H1 (cell line): Measurements from ENCODE around the gene SLC9A7. TPM values are rescaled to one million over a fixed set of nuclear protein-coding genes. Genes with fewer than 3 reads are reported as not detected.

Experiments used
- CTCF ChIA-PET: fragments of 300-600 bp; sonication (Branson Sonifier 250); formaldehyde crosslinking; loops from one replicate; lab custom pipeline; 2021; ENCODE audit not compliant: partially characterized antibody; lab: Charles Lee
- POLR2A ChIA-PET: fragments of 300-600 bp; sonication (Branson Sonifier 250); formaldehyde crosslinking; loops from one replicate; lab custom pipeline; 2021; ENCODE audit warnings: inconsistent platforms; ENCODE audit not compliant: partially characterized antibody; lab: Charles Lee
- DNase-seq, 2 experiments: peaks; one replicate each; pipeline versions ENCODE4 v3.0.0 to v3.0.0-alpha.2; 2010 to 2022; ENCODE audit warnings: low spot score in 2 of 2, low read depth in 1 of 2, mixed read lengths in 1 of 2
- FAIRE-seq: peaks from 2 replicates; lab custom pipeline; 2011; peaks lifted over from hg19 to GRCh38; lab: Jason Lieb, UNC
- H2AFZ ChIP-seq: 2 replicates; pipeline ENCODE4 v1.8.1; 2012; ENCODE audit warnings: low read length, inconsistent platforms
- H2AK5ac ChIP-seq: 2 replicates; pipeline ENCODE4 v1.6.1; 2013; ENCODE audit warnings: low read depth, low read length
- H2BK120ac ChIP-seq: replicated peaks from 2 replicates; pipeline ENCODE3; 2013; ENCODE audit warnings: low read depth, low read length, inconsistent platforms
- H2BK12ac ChIP-seq: 2 replicates; pipeline ENCODE4 v1.6.1; 2013; ENCODE audit warnings: low read depth, low read length
- H2BK15ac ChIP-seq: 2 replicates; pipeline ENCODE4 v1.6.1; 2013; ENCODE audit warnings: low read length
- H2BK20ac ChIP-seq: 2 replicates; pipeline ENCODE4 v1.6.1; 2013; ENCODE audit warnings: low read length
- H2BK5ac ChIP-seq: 2 replicates; pipeline ENCODE4 v1.6.1; 2013; ENCODE audit warnings: low read depth, low read length
- H3K14ac ChIP-seq: 2 replicates; pipeline ENCODE4 v1.6.1; 2013; ENCODE audit warnings: inconsistent platforms; ENCODE audit not compliant: insufficient read length
- H3K18ac ChIP-seq: 2 replicates; pipeline ENCODE4 v1.6.1; 2013; ENCODE audit warnings: low read length; ENCODE audit errors: extremely low read depth
- H3K23ac ChIP-seq: 2 replicates; pipeline ENCODE4 v1.6.1; 2013; ENCODE audit warnings: inconsistent platforms; ENCODE audit not compliant: insufficient read length
- H3K23me2 ChIP-seq: 2 replicates; pipeline ENCODE4 v1.6.1; 2013; ENCODE audit warnings: low read depth, low read length
- H3K27ac ChIP-seq: 2 replicates; pipeline ENCODE4 v1.6.1; 2011; ENCODE audit warnings: low read depth, low read length, inconsistent platforms
- H3K27me3 ChIP-seq, 4 experiments: replicated peaks in 1 of 4; 1 replicate in 1 of 4; 2 replicates in 3 of 4; pipeline versions ENCODE4 v1.6.1 to v1.8.1; 2011 to 2013; ENCODE audit warnings: low read length in 3 of 4, mild to moderate bottlenecking in 3 of 4, inconsistent platforms in 2 of 4, mixed read lengths in 2 of 4, moderate library complexity in 1 of 4; ENCODE audit not compliant: control insufficient read depth in 3 of 4, insufficient read depth in 3 of 4; ENCODE audit errors: extremely low read depth in 1 of 4
- H3K36me3 ChIP-seq, 4 experiments: 2 replicates each; pipeline versions ENCODE4 v1.6.1 to v1.8.1; 2011 to 2013; ENCODE audit warnings: mild to moderate bottlenecking in 4 of 4, low read length in 3 of 4, moderate library complexity in 2 of 4, control low read depth in 1 of 4, inconsistent platforms in 1 of 4; ENCODE audit not compliant: insufficient read depth in 4 of 4, control insufficient read depth in 2 of 4
- H3K4ac ChIP-seq: replicated peaks from 2 replicates; pipeline ENCODE3; 2013; ENCODE audit warnings: low read length, low read depth, mixed read lengths, inconsistent platforms; ENCODE audit not compliant: insufficient read length
- H3K4me1 ChIP-seq, 4 experiments: replicated peaks in 1 of 4; 1 replicate in 1 of 4; 2 replicates in 3 of 4; pipeline versions ENCODE4 v1.6.1 to v1.8.1; 2011 to 2013; ENCODE audit warnings: low read length in 3 of 4, inconsistent platforms in 2 of 4, mixed read lengths in 1 of 4; ENCODE audit not compliant: insufficient read depth in 4 of 4, control insufficient read depth in 3 of 4
- H3K4me2 ChIP-seq, 2 experiments: 2 replicates each; pipeline versions ENCODE4 v1.6.1 to v1.8.1; 2011 to 2013; ENCODE audit warnings: low read depth in 2 of 2, low read length in 2 of 2, control low read depth in 1 of 2, inconsistent platforms in 1 of 2, mild to moderate bottlenecking in 1 of 2; ENCODE audit not compliant: insufficient read depth in 1 of 2
- H3K4me3 ChIP-seq, 4 experiments: fragments of 200-600, 300-600 bp in 1 of 4; sonication (generic), shearing (Covaris generic), sonication (Bioruptor Twin) in 1 of 4; 2 replicates each; pipeline versions ENCODE4 v1.5.1 to v1.8.1; 2011 to 2016; ENCODE audit warnings: low read length in 4 of 4, low read depth in 3 of 4, control low read depth in 2 of 4, inconsistent platforms in 2 of 4, mild to moderate bottlenecking in 2 of 4, mixed read lengths in 1 of 4, moderate library complexity in 1 of 4; ENCODE audit not compliant: insufficient read depth in 2 of 4; ENCODE audit errors: extremely low read depth in 1 of 4
- H3K56ac ChIP-seq: replicated peaks from 2 replicates; pipeline ENCODE3; 2013; ENCODE audit warnings: low read depth, mild to moderate bottlenecking, mixed read lengths, low read length, inconsistent platforms; ENCODE audit not compliant: insufficient read length
- H3K79me1 ChIP-seq: 2 replicates; pipeline ENCODE4 v1.6.1; 2013; ENCODE audit warnings: low read depth, low read length, control low read depth
- H3K79me2 ChIP-seq, 2 experiments: 2 replicates each; pipeline versions ENCODE4 v1.6.1 to v1.8.1; 2012 to 2013; ENCODE audit warnings: low read length in 2 of 2, mild to moderate bottlenecking in 2 of 2, inconsistent platforms in 1 of 2; ENCODE audit not compliant: insufficient read depth in 2 of 2, control insufficient read depth in 1 of 2
- H3K9ac ChIP-seq, 4 experiments: replicated peaks in 1 of 4; 1 replicate in 1 of 4; 2 replicates in 3 of 4; pipeline versions ENCODE4 v1.6.1 to v1.8.1; 2011 to 2013; ENCODE audit warnings: low read depth in 3 of 4, low read length in 3 of 4, control low read depth in 2 of 4, mild to moderate bottlenecking in 2 of 4, moderate library complexity in 2 of 4, inconsistent platforms in 1 of 4; ENCODE audit errors: extremely low read depth in 1 of 4
- H3K9me3 ChIP-seq, 2 experiments: 2 replicates each; pipeline versions ENCODE4 v1.6.1 to v1.8.1; 2012 to 2013; ENCODE audit warnings: mild to moderate bottlenecking in 2 of 2, moderate library complexity in 2 of 2, control low read depth in 1 of 2, inconsistent platforms in 1 of 2, low read depth in 1 of 2, low read length in 1 of 2, mixed read lengths in 1 of 2; ENCODE audit not compliant: insufficient read depth in 2 of 2
- H4K20me1 ChIP-seq, 2 experiments: replicated peaks in 1 of 2; 2 replicates each; pipeline versions ENCODE3 to v1.8.1; 2011 to 2013; ENCODE audit warnings: inconsistent platforms in 2 of 2, low read length in 2 of 2, mild to moderate bottlenecking in 1 of 2; ENCODE audit not compliant: insufficient read depth in 2 of 2, control insufficient read depth in 1 of 2
- H4K5ac ChIP-seq: 2 replicates; pipeline ENCODE4 v1.6.1; 2013; ENCODE audit warnings: low read length, low read depth, mixed read lengths, inconsistent platforms; ENCODE audit not compliant: insufficient read length
- H4K8ac ChIP-seq: 2 replicates; pipeline ENCODE4 v1.8.0; 2013; ENCODE audit warnings: mild to moderate bottlenecking, moderate library complexity, low read length, inconsistent platforms; ENCODE audit not compliant: insufficient read depth; ENCODE audit errors: extremely low read depth
- H4K91ac ChIP-seq: replicated peaks from 2 replicates; pipeline ENCODE3; 2013; ENCODE audit warnings: low read length, mixed read lengths, inconsistent platforms; ENCODE audit not compliant: insufficient read length
- RFX5 ChIP-seq: IDR thresholded peaks from 2 replicates; pipeline ENCODE4 v1.6.1; 2011; ENCODE audit warnings: low read depth, low read length, improper control_type of control experiment, borderline replicate concordance
- SAP30 ChIP-seq: fragments of 300-600 bp; sonication (generic); IDR thresholded peaks from 2 replicates; pipeline ENCODE4 v1.7.1; 2012; ENCODE audit warnings: low read length, moderate library complexity, mild to moderate bottlenecking, inconsistent platforms; ENCODE audit not compliant: insufficient read depth, insufficient replicate concordance
- whole genome bisulfite sequencing, 2 experiments: shearing (Covaris generic) in 1 of 2; methylation state at CpG; one replicate each; pipeline versions ENCODE4 v1.1.6 to v1.1.7; 2013 to 2015; ENCODE audit warnings: low lambda C conversion rate in 2 of 2, mixed read lengths in 2 of 2, inconsistent platforms in 1 of 2, low coverage in 1 of 2, missing lambda C conversion rate in 1 of 2; ENCODE audit not compliant: insufficient replicate concordance in 2 of 2, insufficient coverage in 1 of 2, insufficient read length in 1 of 2; ENCODE audit errors: extremely low coverage in 1 of 2, missing lambda C conversion rate in 1 of 2; 5-methylcytosine and 5-hydroxymethylcytosine counted together
- polyA plus RNA-seq, 7 experiments: library from polyadenylated mRNA; depleted of rRNA in 3 of 7; stranded (reverse) in 5 of 7; unstranded in 2 of 7; fragments of >200 nt in 5 of 7; fragments of 200-250 nt in 2 of 7; gene quantifications; 1 replicate in 5 of 7; 2 replicates in 1 of 7; 4 replicates in 1 of 7; pipeline versions ENCODE4 v1.2.1 to v1.2.3, GENCODE V29; 2011 to 2013; ENCODE audit warnings: missing spikeins in 2 of 7, mixed read lengths in 2 of 7
- total RNA-seq: library from RNA; stranded (reverse); fragmentation: NEBNext Ultra II Directional; extraction: Animal tissue kit (Norgen Biotek cat#: 25700); gene quantifications from 2 replicates; pipeline ENCODE4 v1.2.1, GENCODE V29; 2021

SLC9A7 gene
- total and polyA plus RNA-seq, 2 of the 8 experiments (the other 6 are each of a cell fraction or from before 2014, with no cell fraction given), result 6.7 to 17.2 TPM

GRCh38 chrX:46582966-46583365 is 176.0 kb downstream of the SLC9A7 start:
- POLR2A ChIA-PET, result no interaction called here
- DNase-seq, result no peak

More at GRCh38 chrX:46582966-46583365, 176.0 kb downstream of the SLC9A7 start:
- Histone ChIP-seq H2AK5ac (no peak overlapping the region), H3K23me2 (no peaks in the 10 kb centered on the region), H3K56ac (no peak overlapping the region), H3K9me3 (no peaks in the 10 kb centered on the region), H3K9ac (no peak overlapping the region), H4K5ac (no peak overlapping the region), H3K27me3 (no peaks in the 10 kb centered on the region), H3K14ac (no peak overlapping the region), H2BK15ac (no peak overlapping the region), H3K36me3 (no peaks in the 10 kb centered on the region), H3K79me1 (no peaks in the 10 kb centered on the region), H3K79me2 (peaks cover 0 to 50% of the 10 kb centered on the region in 2 experiments; a peak in 2 of 4 replicates), H2BK120ac (no peak overlapping the region), H3K4ac (no peak overlapping the region), H3K18ac (no peak overlapping the region), H3K4me3 (0 out of 8 replicates have a peak overlapping the region, but pooled peaks of 1 of the 4 experiments have one; percentile 4), H2BK5ac (no peak overlapping the region), H4K91ac (no peak overlapping the region), H4K8ac (no peak overlapping the region), H3K23ac (no peak overlapping the region), H2AFZ (no peak overlapping the region), H2BK20ac (no peak overlapping the region), H2BK12ac (no peak overlapping the region), H3K4me1 (peaks cover 0 to 16% (median 4%) of the 10 kb centered on the region in 4 experiments; a peak in 4 of 7 replicates), H4K20me1 (peaks cover 0 to under 1% of the 10 kb centered on the region in 2 experiments), H3K4me2 (peak overlapping the region; percentile 7 to 9; a peak in 1 of 4 replicates), H3K27ac (no peak overlapping the region)
- WGBS, 2 experiments, result 20% methylated on average over 1 of the region's 1 CpG; no CpG with 5 or more reads in 1 of the 2 experiments
- no peak for FAIRE-seq
- TF ChIP-seq RFX5 (no peak), SAP30 (no peak)
- CTCF ChIA-PET, result no interaction called here
